Medulla oblongata (tissue), 1 donor: Measurements from ENCODE around the gene LSM6.

Experiments
- DNase-seq: peaks from one replicate; pipeline ENCODE4 v3.0.0-alpha.2; 2015; ENCODE audit errors: extremely low spot score

The LSM6 gene

GRCh38 chr4:146186041-146186440, 10.5 kb downstream of the LSM6 start:
- DNase-seq: no peak

- DNase-seq: no peak
Observed at GRCh38 chr4:146186596-146186995, 11.1 kb downstream of the LSM6 start.

GRCh38 chr4:146190456-146190855, 14.9 kb downstream of the LSM6 start:
- no peak for DNase-seq

DNA sequence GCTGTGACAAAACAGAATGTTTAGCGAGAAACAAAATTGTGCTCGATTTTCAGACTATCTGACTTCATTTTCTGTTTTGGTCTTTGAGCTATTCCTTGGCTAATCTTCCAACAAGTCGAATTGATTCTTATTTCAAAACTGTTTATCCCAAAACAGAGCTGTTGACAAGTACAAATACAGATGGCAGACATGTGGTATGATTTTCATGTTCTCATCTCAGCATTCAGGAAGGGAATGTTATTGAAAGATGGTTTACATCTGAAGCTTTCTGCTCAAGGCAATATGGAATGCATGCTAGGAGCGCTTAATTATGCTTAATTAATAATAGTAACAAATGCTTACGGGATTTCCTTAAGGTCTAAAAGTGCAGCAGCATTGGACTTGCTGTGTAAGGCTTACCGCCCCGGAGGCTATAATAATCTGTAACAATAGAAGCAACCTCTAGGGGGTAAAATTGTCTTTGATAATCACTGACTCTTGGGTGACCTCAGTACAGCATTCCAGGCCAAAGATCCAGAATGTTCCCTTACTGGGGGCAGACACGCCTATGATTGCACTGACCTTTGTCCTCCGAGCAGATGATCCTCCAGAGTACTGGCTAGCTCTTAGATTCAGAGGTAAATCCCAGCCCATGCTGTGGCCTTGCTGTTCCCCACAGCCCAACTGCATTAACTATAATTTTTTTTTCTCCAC, 16.4 kb downstream of the LSM6 start:
- no peak for DNase-seq

GRCh38 chr4:146193628-146194027, 18.1 kb downstream of the LSM6 start:
- no peak for DNase-seq

DNA sequence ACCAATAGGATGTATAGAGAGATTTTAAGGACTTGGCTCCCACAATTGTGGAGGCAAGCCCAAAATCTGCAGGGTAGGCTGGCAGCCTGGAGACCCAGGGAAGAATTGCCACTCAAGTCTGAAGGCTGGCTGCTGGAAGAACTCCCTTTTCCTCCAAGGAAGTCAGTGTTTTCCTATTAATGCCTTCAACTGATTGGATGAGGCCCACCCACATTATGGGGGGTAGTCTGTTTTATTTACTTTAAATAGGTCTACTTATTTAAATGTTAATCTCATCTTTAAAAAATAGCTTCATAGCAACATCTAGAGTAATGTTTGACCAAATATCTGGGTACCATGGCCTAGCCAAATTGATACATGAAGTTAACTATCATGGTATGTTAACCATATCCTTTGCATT, 18.7 kb downstream of the LSM6 start:
- DNase-seq: no peak

GRCh38 chr4:146202665-146203064, 27.1 kb downstream of the LSM6 start:
- DNase-seq: no peak

DNA sequence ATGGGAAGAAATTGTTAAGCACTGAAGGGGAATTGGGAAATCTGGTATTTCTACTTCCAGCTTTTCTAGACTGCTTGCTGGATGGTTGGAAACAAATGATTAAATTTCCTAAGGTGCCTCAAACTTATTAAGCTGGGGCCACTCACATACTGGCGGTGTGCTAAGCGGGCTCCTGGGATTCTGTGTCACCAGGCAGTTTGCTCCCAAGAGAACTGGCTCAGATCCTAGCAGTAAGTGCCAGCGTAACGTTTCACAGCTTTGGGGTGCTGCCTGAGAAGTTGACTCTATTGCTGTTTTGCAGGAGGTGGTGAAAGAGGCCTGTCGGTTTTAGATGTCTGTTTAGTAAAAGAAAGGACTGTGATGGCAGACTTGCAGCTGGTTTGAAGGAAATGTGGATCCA, 31.9 kb downstream of the LSM6 start:
- no peak for DNase-seq

GRCh38 chr4:146210890-146211289, 35.4 kb downstream of the LSM6 start:
- DNase-seq: no peak

DNA sequence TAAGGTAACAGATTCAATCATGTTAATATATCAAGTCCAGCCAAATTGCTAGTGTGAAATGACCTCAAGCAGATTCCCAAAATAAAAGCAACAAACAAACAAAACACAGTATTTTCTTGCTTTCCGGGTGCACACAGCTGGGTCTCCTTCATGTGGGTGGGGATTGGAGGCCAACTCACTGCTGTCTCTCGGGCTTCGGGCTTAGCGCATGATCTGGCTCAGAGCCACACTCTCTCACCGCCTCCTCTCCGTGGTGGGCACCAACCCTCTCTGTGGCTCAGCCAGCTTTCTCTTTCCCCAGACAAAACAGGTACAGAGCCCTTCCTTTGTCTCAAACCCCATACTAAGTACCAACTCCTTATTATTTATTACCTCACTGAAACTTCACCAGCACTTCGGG, 35.9 kb downstream of the LSM6 start:
- DNase-seq: no peak

GRCh38 chr4:146212781-146213180, 37.3 kb downstream of the LSM6 start:
- DNase-seq: no peak

DNA sequence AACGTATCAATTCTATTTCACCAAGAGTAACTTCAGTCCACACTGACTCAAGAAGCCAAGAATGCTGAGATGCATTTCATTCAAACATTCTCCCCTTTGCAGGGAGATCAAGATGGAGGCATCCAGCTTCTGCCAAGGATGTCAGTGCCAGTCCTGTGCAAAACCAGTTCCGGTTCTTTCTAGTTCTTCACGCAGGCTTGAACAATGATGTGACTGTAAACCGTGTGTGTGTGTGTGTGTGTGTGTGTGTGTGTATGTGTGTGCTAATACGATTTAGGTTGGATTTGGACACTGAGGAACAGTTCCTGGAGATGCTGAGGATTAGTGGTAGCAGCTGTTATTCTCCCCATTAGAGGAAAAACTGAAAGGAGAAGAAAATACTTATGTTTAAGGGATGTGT, 38.7 kb downstream of the LSM6 start, which contains the start of gene REELD1:
Gene REELD1, plus strand, starts transcription at position 301 of the 400 bp plus-strand sequence. CDS start 2,415 bp downstream, outside the sequence.
- no peak for DNase-seq

GRCh38 chr4:146222313-146222712, 46.8 kb downstream of the LSM6 start:
- no peak for DNase-seq

DNA sequence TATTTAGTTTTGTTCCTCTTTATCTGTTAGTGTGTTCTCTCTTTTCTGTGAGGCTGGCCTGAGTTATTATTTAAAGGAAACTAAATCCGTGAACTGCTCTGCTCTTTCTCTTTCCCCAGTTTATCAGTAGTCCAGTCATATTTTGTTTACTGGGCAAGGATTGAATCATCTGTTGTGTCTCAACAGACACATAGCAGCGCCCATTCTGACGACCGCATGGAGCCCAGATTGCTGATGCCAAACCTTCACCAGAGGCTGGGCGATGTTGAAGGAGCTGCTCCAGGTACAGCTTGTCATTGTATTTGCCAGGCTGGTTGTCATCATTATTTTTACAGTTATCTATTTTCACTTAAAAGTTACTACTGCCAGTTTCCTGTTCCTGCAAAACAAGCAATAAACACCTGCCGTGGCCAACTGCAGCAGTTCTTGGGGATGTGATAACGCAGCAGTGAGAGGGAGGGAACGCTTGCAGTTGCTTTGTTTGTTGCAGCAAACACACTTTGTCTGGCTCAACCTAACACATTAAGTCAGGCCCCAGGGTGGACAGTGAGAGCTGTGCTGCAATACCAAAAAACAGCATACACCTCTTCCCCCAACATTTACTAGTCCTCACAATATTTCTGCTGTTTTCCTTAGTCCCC, 48.9 kb downstream of the LSM6 start:
- DNase-seq: peak; percentile 27

- no peak for DNase-seq
Observed at GRCh38 chr4:146229406-146229805, 53.9 kb downstream of the LSM6 start.

- no peak for DNase-seq
Observed at GRCh38 chr4:146232131-146232722, 56.7 kb downstream of the LSM6 start.

GRCh38 chr4:146235654-146236177, 60.2 kb downstream of the LSM6 start:
- DNase-seq: no peak

DNA sequence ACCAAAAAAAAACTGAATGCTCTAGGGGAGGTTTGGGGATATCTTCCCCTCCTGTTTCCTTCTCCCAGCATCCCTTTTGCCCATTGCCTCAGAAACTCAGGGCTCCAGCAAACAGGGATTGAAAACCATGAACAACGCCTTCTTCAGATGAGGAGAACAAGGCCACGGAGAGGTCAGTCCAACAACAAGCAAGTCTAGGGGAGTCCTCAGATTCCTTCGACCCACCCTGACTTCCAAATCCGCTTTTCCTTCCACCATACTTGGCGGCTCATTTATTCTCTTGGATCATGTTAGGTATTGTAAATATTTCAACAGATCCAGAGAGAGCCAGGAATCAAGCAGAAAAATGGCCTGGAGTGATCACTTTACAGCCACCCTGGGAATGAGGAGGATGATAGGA, 60.7 kb downstream of the LSM6 start:
- DNase-seq: no peak

GRCh38 chr4:146237092-146237491, 61.6 kb downstream of the LSM6 start:
- DNase-seq: no peak

DNA sequence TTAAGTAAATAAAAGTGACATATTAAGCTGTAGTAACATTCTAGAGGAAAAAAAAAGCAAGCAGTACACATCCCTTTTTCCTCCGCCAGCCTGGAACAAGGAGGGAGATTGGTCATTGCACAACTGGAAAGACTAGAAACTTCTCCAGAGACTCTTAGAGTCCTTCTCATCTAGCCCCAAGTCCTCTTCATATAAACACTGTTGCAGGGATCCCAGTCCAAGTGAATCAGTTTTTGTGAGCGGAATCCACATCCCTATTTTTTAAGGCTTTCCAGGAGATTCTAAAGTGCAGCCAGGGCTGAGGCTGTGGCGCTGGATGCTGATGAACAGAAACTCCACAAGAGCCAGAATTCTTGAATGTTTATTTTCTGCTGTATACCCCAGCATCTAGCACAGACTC, 62.6 kb downstream of the LSM6 start:
- DNase-seq: no peak
